Left lobe of liver (tissue), 2 donors: ENCODE measurements around the gene SLC35C1. TPM values are rescaled to one million over a fixed set of nuclear protein-coding genes. Genes with fewer than 3 reads are reported as not detected.

ENCODE experiments used
- ATAC-seq: fragments of 200-7000 bp; cut with Tn5 transposase; one replicate; pipeline ENCODE4 v1.9.1; 2020; ENCODE audit warnings: mild to moderate bottlenecking, moderate library complexity
- DNase-seq: peaks from one replicate; pipeline ENCODE4 v3.0.0-alpha.2; 2020; ENCODE audit warnings: low spot score
- total RNA-seq: library from RNA; stranded (reverse); gene quantifications from one replicate; pipeline ENCODE4 v1.2.1, GENCODE V29; 2021
- donor health status: DM: no; HTN: no; CAD: no; lungs with moderate emphysema.
- donor health status: DM: no; HTN: yes; CAD: no.

Gene SLC35C1
- total RNA-seq, 1 donor from 2014 or later, result 13.2 TPM

DNA sequence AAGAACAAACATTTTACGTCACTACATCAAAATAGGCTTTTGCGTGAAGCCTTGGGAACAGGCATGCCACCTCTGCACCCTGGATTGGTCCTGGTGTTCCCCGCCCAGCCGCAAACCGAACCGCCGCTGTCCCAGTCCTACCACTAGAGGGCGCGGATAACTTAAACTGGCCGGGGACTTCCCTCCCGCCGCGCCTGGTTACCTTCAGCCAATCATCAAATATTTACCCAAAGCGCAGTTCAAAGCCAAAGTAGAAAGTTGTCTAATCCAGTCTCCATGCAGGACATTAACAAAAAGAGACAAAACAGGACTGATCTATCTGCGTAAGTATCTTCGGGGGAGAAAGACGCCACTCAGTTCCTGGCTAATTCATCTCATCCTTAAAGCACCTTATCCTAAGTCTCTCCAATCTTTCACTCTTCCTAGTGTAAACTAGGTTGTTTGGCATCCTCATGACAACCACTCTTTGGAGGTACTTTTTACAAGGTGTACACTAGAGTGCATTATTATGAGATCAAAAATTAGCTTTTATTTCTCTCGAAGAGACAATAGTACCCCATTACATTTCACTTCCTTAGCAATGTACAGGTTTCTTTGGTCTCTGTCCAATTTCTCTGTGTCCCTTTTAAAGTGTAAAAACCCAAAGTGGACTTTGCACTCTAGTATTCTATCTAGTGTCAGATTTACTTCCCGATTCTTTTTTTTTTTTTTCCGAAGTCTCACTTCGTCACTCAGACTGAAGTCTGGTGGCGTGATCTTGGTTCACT, 38.4 kb downstream of the SLC35C1 start:
- DNase-seq (peak; percentile 92), ATAC-seq (peak; percentile 70)

DNA sequence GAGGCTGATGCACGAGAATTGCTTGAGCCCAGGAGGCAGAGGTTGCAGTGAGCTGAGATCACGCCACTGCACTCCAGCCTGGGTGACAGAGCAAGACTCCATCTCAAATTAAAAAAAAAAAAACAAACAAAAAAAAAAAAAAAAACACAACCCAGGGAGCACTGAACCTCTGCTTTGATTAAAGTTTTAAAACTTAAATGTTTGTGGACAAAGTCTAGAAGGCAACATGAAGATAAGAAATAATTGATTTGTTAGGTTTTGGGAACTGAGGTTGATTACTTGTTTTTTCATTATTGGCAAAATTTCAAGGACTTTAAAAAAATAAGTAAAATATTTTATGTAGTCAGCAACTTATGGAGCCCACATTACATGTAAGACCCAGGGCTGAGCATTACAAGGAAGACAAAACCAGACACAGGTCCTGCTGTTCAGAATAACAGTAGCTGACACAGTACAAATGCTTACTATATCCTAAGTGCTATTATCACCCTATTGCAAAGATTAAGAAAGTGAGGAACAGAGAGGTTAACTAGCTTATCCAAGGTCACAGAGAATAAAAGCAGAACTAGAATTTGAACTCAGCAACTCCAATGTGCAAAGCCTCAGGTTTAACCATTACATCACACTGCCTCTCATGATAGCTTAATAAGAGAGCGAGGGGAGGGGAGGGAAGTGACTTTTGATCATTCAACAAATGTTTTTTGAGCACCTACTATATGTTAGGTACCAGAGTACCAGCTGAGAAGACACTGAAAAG, 40.1 kb downstream of the SLC35C1 start:
- ATAC-seq, result no peak
- no peak for DNase-seq

DNA sequence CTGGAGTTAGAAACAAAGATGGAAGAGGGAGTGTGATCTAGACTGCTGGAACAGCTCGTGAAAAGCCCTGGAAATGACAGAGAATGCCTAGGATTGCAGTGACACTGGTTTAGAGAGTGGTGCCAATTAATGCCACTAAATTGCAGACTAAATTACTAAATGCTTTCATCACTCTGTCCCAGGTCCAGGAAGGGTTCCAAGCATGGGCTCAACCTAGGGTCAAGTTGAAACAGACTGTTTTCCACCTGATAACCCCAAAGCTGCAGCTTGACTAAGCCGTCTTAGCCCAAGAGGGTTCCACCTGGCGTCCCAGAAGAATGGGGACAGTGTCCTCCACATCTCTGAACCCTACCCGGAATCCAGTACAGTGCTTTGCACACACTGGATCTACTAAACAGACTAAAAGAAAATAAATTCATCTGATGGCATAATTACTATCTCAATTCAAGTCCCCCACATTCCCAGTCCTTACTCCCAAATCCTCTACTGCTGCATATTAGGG, 41.3 kb downstream of the SLC35C1 start:
- DNase-seq, result no peak
- no peak for ATAC-seq

DNA sequence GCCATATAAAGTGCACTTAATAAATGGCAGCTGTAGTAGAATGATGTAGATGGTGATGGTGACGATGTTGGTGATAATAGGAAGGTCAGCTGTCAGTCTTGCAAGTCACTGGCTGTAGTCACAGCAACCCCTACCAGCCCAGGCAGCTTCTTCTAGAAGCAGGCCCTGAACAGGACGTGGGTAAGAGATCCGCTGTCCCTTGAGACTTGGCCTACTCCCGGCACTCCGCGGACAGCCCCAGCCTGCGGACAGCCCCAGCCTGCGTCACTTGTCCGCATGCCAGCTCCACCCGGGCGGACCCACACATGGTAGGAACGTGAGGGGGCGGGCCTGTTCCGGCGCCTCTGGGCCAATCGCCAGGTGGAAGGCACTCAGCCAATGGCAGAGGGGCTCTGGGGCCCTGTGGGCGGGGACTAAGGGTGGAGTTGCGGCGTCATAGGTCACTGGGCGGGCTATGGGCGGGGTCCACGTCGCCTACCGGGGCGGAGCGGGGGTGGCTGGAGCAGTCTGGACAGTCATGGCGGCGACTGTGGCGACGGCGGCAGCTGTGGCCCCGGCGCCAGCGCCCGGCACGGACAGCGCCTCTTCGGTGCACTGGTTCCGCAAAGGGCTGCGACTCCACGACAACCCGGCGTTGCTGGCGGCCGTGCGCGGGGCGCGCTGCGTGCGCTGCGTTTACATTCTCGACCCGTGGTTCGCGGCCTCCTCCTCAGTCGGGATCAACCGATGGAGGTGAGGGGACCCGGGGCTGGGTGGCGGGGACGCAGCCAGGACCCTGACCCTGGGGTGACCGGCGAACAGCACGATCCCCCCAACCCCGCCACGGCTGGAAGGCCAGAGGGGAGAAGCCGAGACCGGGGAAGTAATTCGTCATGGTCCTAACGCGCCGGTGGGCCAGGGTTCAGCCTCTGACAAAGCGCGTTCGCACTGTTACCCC, 42.3 kb downstream of the SLC35C1 start, which contains the start of gene CRY2:
Gene CRY2 (plus strand): TSS at position 502 of the 937 bp plus-strand sequence. CDS start 16 bp downstream, at position 518.
- peak; percentile 100 for DNase-seq
- peak; percentile 83 for ATAC-seq

DNA sequence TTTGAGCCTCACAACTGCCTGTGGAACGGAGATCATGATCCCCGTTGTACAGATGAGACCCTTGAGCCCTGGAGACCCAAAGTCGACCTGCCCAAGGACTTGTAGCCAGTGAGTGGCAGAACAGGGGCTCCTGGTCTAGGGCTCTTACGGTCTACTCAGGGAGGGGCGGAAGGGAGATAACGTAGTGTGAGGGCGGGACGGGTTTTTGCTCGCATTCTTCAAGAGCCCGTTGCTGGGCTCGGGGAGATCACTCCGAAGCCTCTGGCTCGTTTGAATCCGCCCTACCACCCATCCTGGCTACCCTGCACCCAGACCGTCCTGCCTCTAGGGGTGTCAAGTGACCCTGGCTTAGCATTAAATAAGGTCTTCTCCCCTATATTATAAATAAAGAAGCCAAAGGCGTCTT, 43.0 kb downstream of the SLC35C1 start:
- ATAC-seq, result peak; percentile 9
- DNase-seq, result peak; percentile 55

DNA sequence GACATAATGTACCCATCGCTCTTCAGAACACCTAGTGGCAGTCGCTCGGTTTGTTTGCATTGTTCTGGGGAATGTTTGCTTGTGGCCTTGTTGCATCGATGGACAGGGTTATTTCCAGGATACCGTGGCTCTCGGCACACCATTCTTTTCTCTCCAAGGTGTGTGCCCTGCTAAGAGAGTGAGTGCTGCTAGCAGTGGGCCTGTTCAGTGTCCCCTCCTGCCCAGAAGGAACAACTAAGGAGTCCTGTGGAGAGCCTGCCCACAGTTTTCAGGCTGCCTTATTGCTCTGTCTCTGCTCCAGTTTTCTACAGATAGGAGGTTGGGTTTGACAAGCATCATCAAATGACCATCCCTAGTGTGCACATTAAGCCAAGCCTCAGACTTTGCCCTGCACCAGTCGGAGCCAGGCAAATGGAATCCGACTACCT, 43.7 kb downstream of the SLC35C1 start:
- DNase-seq (peak; percentile 70), ATAC-seq (peak; percentile 33)

DNA sequence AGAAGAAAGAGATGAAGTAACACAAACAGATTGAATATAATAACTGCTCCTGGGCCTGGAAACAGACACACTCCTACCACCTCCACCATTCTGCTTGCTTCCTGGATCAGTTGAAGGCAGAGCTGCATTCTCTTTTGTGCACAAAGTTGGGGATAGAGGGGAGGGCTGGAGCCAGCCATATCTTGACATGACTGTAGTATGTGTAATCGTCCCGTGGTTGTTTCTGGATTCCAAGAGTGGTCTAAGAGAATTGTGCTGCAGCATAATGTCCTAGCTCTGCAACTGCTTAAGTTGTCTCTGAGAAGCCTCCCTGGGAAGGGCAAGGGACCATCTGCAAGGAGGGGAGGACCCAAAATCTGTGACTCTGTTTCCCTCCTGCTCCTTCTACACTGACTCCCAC, 45.5 kb downstream of the SLC35C1 start:
- ATAC-seq, result no peak
- no peak for DNase-seq

DNA sequence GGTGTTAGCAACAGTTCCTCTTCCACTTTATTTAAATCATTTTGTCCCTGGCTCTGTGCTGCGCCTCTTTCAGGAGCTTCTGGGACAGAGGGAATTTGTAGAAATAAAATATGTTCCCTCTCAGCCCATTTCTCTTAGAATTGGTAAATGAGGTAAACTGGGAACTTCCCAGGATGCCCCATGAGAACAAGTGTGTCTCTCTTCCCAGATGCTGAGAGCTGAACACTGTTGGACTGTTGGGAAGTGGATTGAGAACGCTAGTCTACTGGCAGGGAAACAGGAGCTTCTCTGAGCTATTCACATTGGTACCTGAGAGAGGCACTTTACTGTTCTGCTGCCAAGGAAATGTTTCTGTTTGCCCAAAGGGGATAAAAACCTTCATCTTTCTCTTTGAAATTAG, 46.3 kb downstream of the SLC35C1 start:
- no peak for DNase-seq
- ATAC-seq, result no peak

DNA sequence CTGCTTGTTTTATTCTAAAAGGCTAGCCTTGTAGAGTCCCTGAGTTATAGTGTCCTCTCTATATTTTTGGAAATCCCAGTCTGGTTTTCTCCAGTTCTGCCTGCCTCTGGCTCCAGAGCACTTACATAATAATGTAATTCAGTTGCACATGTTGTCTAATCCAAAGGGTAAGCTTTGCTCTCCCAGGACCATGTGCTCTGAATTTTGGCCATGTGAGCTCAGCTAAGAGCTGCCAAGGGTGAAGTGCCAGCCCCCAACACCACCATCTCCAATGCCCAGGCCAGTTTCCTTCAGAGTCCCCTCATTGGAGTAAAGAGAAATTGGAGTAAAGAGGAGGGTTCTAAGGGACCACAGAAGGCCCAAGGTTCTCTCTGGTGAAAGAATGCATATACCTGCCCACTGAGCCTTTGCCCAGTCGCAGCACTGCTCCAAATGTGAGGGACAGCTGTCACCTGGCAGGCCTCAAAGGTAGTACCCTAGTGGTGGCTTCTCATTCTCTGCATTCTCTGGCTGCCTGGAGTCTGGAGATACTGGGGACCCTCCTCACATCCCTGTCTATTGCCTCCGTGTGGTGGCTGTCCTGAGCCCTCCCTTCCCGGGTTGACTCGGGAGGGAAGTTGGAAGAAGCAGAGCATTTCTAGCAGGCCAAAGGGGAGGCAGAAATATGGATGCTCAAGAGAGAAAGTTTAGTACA, 47.2 kb downstream of the SLC35C1 start:
- ATAC-seq (peak; percentile 45), DNase-seq (peak; percentile 83)

DNA sequence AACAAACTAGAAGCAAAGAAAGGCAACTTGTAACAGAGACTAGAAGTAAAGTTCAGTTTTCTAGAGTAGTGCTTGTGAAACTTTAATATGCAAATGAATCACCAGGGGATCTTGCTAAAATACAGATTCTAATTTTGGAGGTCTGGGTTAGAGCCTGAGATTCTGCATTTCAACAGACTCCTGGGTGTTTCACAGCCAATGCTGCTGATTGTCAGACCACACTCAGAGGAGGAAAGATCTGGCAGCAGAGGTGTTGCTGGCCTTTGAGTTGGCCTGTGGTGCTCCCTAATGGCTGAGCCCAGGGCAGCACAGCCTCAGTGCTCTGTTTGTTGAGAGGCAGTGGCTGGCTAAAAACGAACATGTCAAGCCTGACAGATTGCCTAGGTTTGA, 47.8 kb downstream of the SLC35C1 start:
- no peak for DNase-seq
- peak; percentile 40 for ATAC-seq

DNA sequence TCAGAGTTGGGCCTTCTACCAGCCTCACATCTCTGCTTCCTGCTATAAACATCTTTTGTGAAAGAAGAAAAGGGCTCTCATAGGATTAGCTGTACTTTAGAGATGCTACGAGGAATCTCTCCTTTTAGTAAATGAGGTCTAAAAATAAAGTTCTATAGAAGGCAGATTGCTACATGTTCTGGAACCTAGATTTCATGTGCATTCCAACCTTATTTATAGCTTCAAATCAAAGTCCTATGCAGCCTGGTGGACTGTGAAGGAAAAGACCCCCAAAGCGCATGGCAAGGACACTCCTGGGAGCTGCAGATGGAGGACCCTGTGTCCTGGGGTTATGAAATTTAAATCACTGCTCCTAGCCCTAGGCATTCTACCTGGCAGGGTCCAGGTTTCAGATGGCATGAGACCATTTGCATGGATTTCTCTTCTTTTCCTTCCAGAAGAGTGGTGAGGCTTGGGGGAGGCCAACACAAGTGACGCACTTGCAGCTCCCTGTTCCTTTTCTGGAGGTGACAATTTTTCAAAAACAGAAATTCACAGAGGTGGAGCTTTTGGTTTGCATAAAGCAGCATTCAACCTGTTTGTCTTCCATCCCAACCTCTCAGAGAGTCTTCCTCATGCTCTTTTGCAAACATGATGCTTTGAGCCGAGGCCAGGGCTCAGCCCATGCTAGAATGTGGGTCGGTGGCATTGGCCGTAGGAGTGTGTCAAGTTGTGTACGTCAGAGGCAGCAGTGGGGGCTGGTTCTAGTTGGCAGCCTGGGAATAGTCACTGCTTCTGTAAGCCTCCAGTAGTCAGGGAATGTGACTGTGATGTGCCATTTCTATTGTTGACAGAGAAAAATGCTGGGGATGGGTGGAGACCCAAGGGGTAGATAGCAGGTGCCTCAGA, 48.6 kb downstream of the SLC35C1 start:
- ATAC-seq (peak; percentile 53), DNase-seq (peak; percentile 82)

DNA sequence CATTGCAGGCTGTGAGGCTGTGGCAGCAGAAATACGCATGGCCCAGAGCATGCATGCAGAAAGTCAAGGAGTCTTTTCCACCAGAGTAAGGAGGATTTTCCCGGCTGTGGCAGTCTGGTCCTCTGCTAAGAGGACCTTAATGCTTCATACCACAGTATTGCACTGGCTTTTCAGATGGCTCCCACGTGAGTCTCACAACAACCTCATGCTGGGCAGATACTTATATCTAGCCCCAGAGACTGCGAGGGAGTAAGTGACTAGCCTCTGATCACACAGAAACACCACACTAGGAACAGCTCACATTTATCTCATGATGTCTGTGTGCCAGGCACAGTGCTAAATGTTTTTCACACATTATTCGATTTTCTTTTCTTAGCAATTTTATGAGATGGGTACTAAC, 50.4 kb downstream of the SLC35C1 start:
- ATAC-seq (no peak), DNase-seq (no peak)

DNA sequence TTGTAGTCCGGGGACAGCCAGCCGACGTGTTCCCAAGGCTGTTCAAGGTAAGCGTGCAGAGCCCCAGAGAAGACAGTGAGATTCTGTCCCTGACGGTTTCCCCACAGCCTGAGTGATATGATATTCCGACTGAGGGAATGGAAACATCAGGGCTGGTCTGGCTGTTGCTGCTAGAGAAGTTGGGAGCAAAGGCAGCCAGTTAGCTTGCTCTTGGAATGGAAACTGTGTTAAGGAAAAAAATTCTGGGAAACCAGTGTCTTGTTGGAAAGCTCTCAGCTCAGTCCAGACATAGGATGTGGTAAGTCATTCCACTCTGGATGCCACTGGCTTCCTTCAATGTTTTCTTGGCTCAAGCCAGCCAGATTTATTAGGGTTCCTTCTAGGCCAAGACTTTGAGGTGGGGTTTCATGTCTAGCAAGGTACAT, 51.1 kb downstream of the SLC35C1 start:
- no peak for ATAC-seq
- DNase-seq, result no peak

DNA sequence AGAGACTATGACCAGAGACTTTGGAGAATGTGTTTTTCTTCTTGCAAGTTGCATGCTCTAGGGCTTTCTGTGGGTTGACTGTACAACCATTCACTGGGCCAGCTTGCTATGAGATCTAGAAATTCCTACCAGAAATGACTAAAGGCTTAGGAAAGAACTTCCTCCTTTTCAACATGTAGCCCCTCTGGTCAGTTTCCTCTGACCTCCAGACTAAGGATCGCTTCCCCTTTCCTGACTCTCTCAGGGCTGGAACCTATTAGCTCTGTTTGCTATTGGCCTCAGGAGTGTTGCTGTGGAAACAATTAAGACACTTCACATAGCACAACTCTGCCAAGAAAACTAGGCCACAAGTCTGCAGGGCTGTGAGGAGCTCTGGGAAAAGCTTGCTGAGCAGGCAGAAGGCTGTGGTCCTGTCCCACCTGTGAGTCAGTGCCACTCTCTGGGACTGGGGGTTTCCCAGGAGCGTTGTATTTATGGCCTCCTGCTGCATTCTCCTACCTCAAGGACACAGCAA, 53.1 kb downstream of the SLC35C1 start:
- peak; percentile 45 for ATAC-seq
- no peak for DNase-seq

DNA sequence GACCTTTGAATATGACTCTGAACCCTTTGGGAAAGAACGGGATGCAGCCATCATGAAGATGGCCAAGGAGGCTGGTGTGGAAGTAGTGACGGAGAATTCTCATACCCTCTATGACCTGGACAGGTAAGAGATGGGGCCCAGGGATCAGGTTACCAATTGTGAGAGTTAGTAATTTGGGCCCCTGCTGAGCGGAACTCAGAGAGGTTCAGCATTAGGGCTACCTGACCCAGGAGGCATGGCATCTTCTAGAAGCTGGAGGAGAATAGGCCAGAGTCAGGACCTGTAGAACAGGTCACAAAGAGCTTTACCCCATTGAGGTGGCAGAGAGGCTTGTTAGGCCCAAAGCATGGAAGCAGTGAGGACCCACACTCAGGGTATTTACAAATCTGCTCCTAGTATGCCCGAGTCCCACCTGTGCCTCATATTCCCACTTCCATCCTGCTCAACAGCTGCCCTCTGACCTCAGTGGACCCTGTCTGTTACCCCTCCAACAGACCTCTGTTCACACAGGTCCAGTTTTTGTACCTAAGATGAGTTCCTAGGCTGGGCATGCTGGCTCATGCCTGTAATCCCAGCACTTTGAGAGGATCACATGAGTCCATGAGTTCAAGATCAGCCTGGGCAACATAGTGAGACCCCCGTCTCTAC, 53.9 kb downstream of the SLC35C1 start:
- no peak for DNase-seq
- no peak for ATAC-seq

DNA sequence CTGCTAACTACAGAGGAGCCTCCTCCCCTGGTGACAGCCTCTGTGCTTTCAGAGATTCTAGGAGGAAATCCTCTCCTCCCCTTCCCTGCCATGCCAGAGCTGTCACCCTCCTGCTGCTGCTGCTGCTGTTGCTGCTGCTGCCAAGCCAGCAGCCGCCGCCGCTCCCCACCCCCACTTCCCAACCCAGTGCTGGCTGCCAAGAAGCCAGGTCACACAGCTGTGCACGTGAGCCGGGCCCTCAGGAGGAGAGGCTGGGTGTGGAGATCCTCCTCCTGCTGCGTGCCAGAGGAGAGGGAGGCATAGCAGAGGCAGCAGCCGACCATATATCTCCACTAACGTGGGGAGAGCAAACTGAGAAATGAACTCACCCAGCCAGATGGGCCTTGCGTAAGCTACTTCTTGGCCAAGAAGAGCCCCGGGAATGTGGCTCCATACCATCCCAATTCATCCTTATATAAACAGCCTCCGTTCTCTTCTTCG, 54.8 kb downstream of the SLC35C1 start:
- ATAC-seq (peak; percentile 84), DNase-seq (peak; percentile 96)

DNA sequence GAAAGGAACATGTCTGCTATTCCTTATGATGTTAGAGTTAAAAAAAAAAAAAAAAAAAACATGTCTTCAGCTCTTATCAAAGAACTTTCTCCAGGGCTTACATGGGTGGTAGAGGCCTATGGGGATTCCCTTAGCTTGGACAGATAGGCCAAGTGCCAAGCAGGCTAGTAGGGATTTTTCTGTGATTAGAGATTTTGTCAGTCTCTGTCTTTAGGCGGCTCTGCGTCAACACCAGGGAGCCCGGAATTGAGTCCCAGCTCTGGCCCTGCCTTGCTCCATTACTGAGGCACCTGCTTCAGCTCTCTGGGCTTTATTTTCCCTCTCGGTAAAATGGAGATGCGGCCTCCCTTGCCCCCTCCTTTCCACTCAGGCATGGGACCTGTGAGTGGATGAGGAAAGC, 55.4 kb downstream of the SLC35C1 start:
- ATAC-seq (no peak), DNase-seq (no peak)

DNA sequence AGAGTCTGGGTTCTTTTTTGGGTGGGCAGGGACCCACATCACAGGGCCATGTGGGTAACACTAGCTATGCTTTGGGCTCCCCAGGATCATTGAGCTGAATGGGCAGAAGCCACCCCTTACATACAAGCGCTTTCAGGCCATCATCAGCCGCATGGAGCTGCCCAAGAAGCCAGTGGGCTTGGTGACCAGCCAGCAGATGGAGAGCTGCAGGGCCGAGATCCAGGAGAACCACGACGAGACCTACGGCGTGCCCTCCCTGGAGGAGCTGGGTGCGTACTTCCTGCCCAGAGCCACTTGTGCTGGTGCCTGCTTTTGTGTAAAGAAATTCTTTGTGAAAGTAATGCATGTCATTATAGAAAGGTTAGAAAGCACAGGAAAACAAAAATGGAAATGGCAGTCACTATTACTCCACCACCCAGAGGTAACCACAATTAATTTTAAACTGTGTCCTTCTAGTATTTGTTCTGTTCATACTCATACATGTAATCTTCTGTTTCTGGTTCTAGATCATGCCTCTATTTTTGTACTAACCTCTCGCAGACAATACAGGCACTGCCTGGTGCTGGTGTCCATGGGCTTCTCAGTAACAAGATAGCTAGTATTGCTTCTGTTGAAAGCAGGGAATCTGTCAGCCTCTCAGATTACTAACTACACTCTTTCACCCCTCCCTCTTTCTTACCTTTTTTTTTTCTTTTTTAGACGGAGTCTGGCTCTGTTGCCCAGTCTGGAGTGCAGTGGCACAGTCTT, 56.0 kb downstream of the SLC35C1 start:
- ATAC-seq (no peak), DNase-seq (no peak)
